UCSD-AML1 (cell line): ENCODE data around the gene TM7SF2.

ENCODE experiments used
- DNase-seq: peaks from one replicate; lab custom pipeline; 2025; ENCODE audit not compliant: unreplicated experiment; lab: John Stamatoyannopoulos, UW

The TM7SF2 gene

DNA sequence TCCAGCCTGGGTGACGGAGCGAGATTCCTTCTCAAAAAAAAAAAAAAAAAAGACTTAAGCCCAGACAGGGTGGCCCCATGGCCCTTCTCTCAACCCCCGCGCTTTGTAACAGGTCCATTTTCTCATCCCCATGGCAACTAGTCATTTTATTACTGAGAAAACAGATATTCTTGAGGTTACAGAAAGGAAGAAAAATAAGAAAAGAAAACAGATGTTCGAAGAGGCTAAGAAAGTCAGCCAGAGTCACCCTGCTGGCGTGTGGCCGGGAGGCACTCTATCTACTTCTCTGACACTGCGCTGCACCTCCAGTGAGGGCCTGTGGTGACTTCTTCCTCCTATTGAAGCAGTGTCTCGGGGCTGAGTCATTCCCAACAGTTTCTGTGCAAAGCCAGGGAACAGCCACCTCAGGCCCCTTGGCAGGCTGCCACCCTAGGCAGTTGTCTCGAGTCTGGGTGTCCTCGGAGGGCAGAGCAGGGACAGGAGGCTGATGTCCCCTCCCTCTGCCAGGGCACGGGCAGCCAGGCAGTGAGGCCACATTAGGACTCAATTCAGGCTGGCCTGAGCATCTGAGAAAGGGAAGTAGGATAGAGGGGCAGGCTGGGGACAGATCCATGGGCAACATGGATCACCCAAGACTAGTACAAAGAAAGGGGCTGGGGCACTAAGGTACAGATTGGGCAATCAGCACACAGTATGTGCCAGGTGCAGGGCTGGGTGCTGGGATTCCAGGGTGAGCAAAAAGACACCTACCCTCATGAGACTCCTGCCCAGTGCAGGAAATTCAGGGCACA, 39.0 kb downstream of the TM7SF2 start:
- peak; percentile 80 for DNase-seq

DNA sequence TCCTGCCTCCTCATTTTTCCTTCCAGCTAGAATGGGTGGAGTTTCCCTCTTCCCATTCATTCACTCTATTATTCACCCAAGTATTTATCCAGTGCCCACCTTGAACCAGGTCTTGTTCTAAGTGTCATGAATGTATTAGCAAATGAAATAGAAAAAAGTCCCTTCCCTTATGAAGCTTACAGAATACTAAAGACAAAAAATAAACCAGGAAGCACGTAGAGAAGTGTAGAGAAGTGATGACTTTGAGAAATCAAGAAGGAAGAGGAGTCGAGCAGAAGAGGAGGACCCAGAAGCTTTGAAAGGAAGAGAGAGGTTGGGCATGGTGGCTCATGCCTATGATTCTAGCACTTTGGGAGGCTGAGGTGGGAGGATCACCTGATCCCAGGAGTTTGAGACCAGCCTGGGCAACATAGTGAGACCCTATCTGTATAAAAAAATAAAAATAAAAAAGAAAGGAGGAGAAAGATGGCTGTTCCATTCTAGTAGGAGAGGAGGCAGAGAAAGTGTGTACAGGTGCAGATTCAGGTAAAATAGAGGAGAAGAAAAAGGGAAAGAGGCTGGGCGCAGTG, 39.7 kb downstream of the TM7SF2 start:
- DNase-seq: no peak

DNA sequence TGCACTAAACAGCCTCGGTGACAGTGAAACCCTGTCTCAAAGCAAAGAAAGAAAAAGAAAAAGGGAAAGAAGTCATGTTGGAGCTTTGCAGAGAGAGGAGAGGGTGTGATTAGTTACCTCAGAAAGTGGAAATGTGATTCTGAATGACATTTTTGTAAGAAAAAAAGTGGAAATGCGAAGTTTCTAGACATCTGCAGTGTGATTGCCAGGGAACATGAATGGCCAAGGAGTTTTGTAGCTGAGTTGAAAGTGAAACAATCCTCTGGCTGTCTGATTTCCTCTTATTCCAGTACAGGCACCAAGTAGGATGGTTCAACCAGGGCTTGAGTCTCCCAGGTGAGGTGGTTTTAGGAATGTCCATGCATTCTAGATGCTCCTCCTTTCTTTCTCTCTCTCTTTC, 40.5 kb downstream of the TM7SF2 start:
- no peak for DNase-seq

DNA sequence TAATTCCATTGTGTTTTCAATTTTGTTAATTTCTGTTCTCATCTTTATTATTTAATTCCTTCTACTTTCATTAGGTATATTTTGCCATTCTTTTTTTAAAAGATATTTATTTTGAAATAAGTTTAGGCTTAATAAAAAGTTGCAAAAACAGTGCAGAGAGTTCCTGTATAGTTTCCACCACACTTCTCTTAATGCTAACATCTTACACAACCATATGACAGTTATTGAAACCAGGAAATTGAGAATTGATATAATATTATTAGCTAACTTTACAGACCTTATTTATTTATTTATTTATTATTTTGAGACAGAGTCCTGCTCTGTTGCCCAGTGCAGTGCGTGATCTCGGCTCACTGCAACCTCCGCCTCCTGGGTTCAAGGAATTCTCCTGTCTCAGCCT, 44.6 kb downstream of the TM7SF2 start:
- DNase-seq: no peak

DNA sequence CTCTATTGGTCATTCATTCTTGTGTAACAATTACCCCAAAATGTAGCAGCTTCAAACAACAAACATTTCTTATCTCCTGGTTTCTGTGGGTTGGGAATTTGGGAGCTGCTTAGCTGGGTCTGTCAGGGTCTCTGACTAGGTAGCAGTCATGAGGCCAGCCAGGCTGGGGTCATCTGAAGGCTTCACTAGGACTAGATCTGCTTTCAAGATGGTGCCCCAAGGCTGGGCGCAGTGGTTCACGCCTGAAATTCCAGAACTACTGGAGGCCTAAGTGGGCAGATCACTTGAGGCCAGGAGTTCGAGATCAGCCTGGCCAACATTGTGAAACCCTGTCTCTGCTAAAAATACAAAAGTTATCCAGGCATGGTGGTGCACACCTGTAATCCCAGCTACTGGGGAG, 45.3 kb downstream of the TM7SF2 start:
- no peak for DNase-seq

DNA sequence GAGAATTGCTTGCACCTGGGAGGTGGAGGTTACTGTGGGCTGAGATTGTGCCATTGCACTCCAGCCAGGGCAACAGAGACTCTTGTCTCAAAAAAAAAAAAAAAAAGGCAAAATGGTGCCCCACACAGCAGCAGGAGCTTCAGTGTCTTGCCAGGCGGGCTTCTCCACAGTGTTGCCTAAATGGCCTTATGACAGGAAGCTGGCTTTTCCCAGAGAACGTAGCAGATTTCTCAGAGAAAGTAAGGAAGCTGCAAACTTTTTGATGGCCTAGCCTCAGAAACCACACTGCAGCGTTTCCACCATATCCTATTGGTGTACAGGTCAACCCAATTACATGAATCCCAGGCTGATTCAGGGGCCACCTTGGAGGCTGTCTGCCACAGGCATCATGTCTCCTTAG, 45.7 kb downstream of the TM7SF2 start:
- no peak for DNase-seq

DNA sequence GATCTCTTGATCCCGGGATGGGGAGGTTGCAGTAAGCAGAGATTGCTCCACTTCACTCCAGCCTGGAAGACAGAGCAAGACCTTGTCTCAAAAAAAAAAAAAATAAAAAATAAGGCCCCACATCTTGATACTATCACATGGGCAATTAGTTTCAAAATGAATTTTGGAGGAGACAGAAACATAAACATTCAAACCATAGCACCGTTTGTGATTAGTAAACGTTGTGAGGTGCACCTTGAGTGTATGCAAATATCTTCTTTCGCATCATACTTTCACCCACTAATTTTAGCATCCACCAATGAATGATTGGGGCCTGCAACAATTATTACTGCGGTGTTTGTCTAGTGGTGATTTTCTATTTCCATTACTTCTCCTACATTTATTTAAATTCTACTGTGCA, 47.3 kb downstream of the TM7SF2 start:
- DNase-seq: no peak

DNA sequence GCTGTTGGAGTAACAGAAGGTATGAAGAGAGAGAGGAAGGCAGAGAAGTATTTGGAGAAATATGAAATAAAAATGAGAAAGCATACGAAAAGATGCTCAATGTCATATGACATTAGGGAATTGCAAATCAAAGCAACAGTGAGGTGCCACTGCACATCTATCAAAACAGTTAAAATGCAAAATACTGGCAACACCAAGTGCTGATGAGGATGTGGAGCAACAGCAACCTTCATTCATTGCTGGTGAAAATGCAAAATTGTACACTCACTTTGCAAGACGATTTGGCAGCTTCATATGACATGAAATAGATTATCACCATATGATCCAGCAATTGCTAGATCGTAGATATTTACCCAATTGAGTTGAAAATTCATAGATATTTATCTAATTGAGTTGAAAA, 49.0 kb downstream of the TM7SF2 start:
- no peak for DNase-seq

DNA sequence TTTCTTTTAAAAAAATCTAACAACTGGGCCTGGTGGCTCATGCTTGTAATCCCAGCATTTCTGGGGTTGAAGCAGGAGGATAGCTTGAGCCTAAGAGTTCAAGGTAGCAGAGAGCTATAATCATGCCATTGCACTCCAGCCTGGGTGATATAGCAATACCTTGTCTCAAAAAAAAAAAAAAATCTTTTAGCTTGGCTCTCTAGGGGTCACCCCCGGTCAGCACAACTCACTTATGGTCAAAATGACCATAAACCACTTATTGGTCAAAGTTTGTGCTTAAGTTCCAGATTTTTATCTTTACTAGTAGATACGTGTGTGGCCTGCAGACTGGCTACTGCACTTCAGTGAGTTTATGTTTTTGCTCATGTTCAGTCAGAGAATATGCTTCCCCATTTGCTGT, 52.0 kb downstream of the TM7SF2 start:
- no peak for DNase-seq
